ENCODE results near the gene JUNB. TPM values are rescaled to one million over a fixed set of nuclear protein-coding genes. Genes with fewer than 3 reads are reported as not detected.

Gene JUNB
- total and polyA plus RNA-seq, 10 of the 15 experiments (the other 5 are each of a cell fraction or from before 2014, with no cell fraction given), result 0.55 to 144 (median 68.3) TPM

GRCh38 chr19:12752056-12752781 is 39.1 kb upstream of the JUNB start:
- FAIRE-seq, result no peak
- TF ChIP-seq EP300 (IDR thresholded peaks at IDR 0.05; ENCODE audit: borderline replicate concordance in 1 of 2, control insufficient read depth in 1 of 2, low read depth in 2 of 2, low read length in 2 of 2) (no peak), CREB1 (IDR thresholded peaks at IDR 0.05; ENCODE audit: low read depth) (no peak), KLF5 (IDR thresholded peaks at IDR 0.05; ENCODE audit: partially characterized antibody) (no peak), YY1 (IDR thresholded peaks at IDR 0.05; ENCODE audit: low read depth, low read length) (no peak), MXI1 (IDR thresholded peaks at IDR 0.05; ENCODE audit: low read depth, low read length) (no peak)

More at GRCh38 chr19:12752056-12752781, 39.1 kb upstream of the JUNB start:
- no peak overlapping the region for H3K4me2 ChIP-seq (ENCODE audit: control insufficient read depth, insufficient read depth)
- intact Hi-C loops (cut with micrococcal nuclease; ENCODE audit: unreplicated experiment) (no loop called here), in situ Hi-C loops (cut with MboI) (no loop called here)
- RAD21 ChIA-PET (ENCODE audit: unreplicated experiment), result interaction anchor here (1.2 kb wide), 1 partner anchor 44 kb away, joined by 4 read pairs; no protein-coding TSS in a partner anchor
- DNase-seq (ENCODE audit: low read depth, low spot score) (no peak), ATAC-seq (no peak)
- no peak overlapping the region for H3K4me3 ChIP-seq
- H3K9ac ChIP-seq (ENCODE audit: control insufficient read depth, insufficient read depth, low read length), result no peak overlapping the region
- SMC1A ChIA-PET (ENCODE audit: uncharacterized antibody, unreplicated experiment), result no interaction called here
- H3K4me1 ChIP-seq (ENCODE audit: control insufficient read depth, insufficient read depth, low read length), result no peaks in the 10 kb centered on the region
- peaks cover 0 to 3% of the 10 kb centered on the region in 2 experiments; a peak in 2 of 4 replicates for H3K36me3 ChIP-seq (ENCODE audit: control insufficient read depth in 2 of 2, insufficient read depth in 2 of 2, low read length in 1 of 2)
- no peaks in the 10 kb centered on the region for H3K27me3 ChIP-seq (replicated peaks in 1 of 2; ENCODE audit: control insufficient read depth in 2 of 2, insufficient read depth in 2 of 2, low read length in 1 of 2)
- no peaks in the 10 kb centered on the region for H3K79me2 ChIP-seq (ENCODE audit: control insufficient read depth, insufficient read depth, low read length)
- no peak overlapping the region for H2AFZ ChIP-seq (ENCODE audit: control insufficient read depth, low read depth, low read length)
- H3K9me3 ChIP-seq (replicated peaks; ENCODE audit: control insufficient read depth, insufficient read depth, low read length), result peaks cover 8% of the 10 kb centered on the region; the same call in 1 of the 3 replicates
- H4K20me1 ChIP-seq (ENCODE audit: control insufficient read depth, insufficient read depth), result no peaks in the 10 kb centered on the region
- 33% methylated on average over 23 of the region's 23 CpGs for WGBS (ENCODE audit: insufficient coverage, insufficient replicate concordance, low lambda C conversion rate, missing lambda C conversion rate)
- no peak overlapping the region for H3K27ac ChIP-seq (ENCODE audit: control insufficient read depth, insufficient read depth)
- POLR2A ChIA-PET, result interaction anchor here (0.6 kb wide), 2 partner anchors 40 to 685 kb away, joined by 5 to 6 read pairs; no protein-coding TSS in a partner anchor
- no TSS peak for BruUV-seq (replicated peaks)
- CTCF ChIA-PET, result interaction anchor here (0.6 to 1.3 kb wide), 6 partner anchors 8 to 226 kb away, joined by 3 to 7 read pairs (median 3); no protein-coding TSS in a partner anchor

Data from GM12878 (cell line).